ENCODE results near the gene SNTG2.

- TF ChIP-seq TAF1 (IDR thresholded peaks at IDR 0.05; ENCODE audit: borderline replicate concordance, insufficient read depth, low read length) (no peak), REST (IDR thresholded peaks at IDR 0.05; ENCODE audit: insufficient read depth in 1 of 2, low read depth in 2 of 2, low read length in 2 of 2) (no peak), SIN3A (IDR thresholded peaks at IDR 0.05; ENCODE audit: borderline replicate concordance, insufficient read depth, low read length) (no peak)
Observed at GRCh38 chr2:1016500-1016899, 65.9 kb downstream of the SNTG2 start.
